DND-41 (cell line): ENCODE data around the gene RENBP.

Experiments used
- EZH2 ChIP-seq: IDR thresholded peaks from 3 replicates; pipeline ENCODE4 v1.6.1; 2012; ENCODE audit warnings: borderline replicate concordance, low read depth, mild to moderate bottlenecking, moderate library complexity, low read length, inconsistent platforms; ENCODE audit not compliant: severe bottlenecking
- TF ChIP-seq, protein P1 (sequence below): IDR thresholded peaks from 2 replicates; pipeline ENCODE4 v1.5.1; 2012; ENCODE audit warnings: borderline replicate concordance, low read length, moderate library complexity, mild to moderate bottlenecking; ENCODE audit not compliant: poor library complexity, severe bottlenecking; ENCODE audit errors: extremely low read depth

DNA sequence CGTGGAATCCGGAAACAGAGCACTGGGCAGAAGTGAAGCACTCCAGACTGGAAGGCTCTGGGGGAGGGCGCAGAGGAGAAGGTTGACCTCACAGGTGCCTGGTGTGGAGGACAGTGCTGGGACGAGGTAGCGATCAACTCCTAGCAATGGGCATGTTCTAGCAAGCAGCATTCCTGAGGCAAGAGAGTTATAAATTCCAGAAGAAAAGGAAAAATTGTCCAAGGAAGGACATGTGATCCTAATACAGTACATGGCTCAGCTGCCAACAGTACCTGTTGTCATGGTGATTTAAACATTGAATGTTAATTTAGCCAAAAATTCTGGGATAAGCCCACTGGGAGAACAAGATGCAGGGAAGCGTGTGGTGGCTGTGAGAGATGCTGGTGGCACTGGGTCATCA, 26.6 kb downstream of the RENBP start:
- TF ChIP-seq, protein P1, sequence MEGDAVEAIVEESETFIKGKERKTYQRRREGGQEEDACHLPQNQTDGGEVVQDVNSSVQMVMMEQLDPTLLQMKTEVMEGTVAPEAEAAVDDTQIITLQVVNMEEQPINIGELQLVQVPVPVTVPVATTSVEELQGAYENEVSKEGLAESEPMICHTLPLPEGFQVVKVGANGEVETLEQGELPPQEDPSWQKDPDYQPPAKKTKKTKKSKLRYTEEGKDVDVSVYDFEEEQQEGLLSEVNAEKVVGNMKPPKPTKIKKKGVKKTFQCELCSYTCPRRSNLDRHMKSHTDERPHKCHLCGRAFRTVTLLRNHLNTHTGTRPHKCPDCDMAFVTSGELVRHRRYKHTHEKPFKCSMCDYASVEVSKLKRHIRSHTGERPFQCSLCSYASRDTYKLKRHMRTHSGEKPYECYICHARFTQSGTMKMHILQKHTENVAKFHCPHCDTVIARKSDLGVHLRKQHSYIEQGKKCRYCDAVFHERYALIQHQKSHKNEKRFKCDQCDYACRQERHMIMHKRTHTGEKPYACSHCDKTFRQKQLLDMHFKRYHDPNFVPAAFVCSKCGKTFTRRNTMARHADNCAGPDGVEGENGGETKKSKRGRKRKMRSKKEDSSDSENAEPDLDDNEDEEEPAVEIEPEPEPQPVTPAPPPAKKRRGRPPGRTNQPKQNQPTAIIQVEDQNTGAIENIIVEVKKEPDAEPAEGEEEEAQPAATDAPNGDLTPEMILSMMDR, result no peak
- no peak for TF ChIP-seq EZH2
